Uterus (tissue), 4 donors: ENCODE results near the gene IL6ST. TPM values are rescaled to one million over a fixed set of nuclear protein-coding genes. Genes with fewer than 3 reads are reported as not detected.

Experiments
- DNase-seq, 2 donors: peaks; one replicate each; pipeline ENCODE4 v3.0.0-alpha.2; 2019 to 2020
- H3K27ac ChIP-seq, 2 donors: fragments of 200-600 bp; sonication (generic); 1 replicate in 1 of 2; 2 replicates in 1 of 2; pipeline ENCODE4 v1.5.1; 2016 to 2018
- H3K27me3 ChIP-seq, 2 donors: fragments of 200-600 bp; sonication (generic); one replicate each; pipeline ENCODE4 v1.5.1; 2018 to 2019; ENCODE audit warnings: control low read depth in 1 of 2
- H3K36me3 ChIP-seq, 2 donors: fragments of 200-600 bp; sonication (generic); one replicate each; pipeline ENCODE4 v1.5.1; 2019; ENCODE audit warnings: control low read depth in 1 of 2
- H3K4me1 ChIP-seq, 2 donors: fragments of 200-600 bp; sonication (generic); one replicate each; pipeline ENCODE4 v1.5.1; 2018 to 2019; ENCODE audit warnings: control low read depth in 1 of 2
- H3K4me3 ChIP-seq, 2 donors: fragments of 200-600 bp; sonication (generic); 1 replicate in 1 of 2; 2 replicates in 1 of 2; pipeline ENCODE4 v1.5.1; 2018 to 2019; ENCODE audit warnings: mild to moderate bottlenecking in 1 of 2
- H3K9me3 ChIP-seq, 2 donors: fragments of 200-600 bp; sonication (generic); one replicate each; pipeline ENCODE4 v1.5.1; 2019; ENCODE audit warnings: control low read depth in 1 of 2
- POLR2A ChIP-seq, 2 donors: fragments of 450-650 bp; IDR thresholded peaks; one replicate each; pipeline ENCODE4 v1.6.1; 2016; ENCODE audit warnings: antibody characterized with exemption in 2 of 2, mild to moderate bottlenecking in 1 of 2, moderate library complexity in 1 of 2
- intact Hi-C: fragments of 100-400 bp; cut with DNase I; formaldehyde crosslinking; loops from one replicate; pipeline ENCODE4 v1.15.1; 2023; ENCODE audit warnings: low total_unique reads
- total RNA-seq, 4 donors: library from RNA; depleted of rRNA in 3 of 4; stranded (reverse); fragments of >200 nt in 3 of 4; gene quantifications; one replicate each; pipeline versions ENCODE4 v1.1.0 to v1.2.4, GENCODE V29; 2014 to 2023
- TF ChIP-seq, protein P1 (sequence below), 4 experiments: fragments of 200-600 bp in 2 of 4; fragments of 450-650 bp in 2 of 4; sonication (generic) in 2 of 4; IDR thresholded peaks; one replicate each; pipeline ENCODE4 v1.5.1; 2016 to 2019; ENCODE audit warnings: antibody characterized with exemption in 4 of 4, mild to moderate bottlenecking in 2 of 4, moderate library complexity in 1 of 4
- donor health status: DM: yes; HTN: yes; CAD: no.

IL6ST gene
- total RNA-seq, 4 donors from 2014 or later: 147 to 414 (median 364) TPM

DNA sequence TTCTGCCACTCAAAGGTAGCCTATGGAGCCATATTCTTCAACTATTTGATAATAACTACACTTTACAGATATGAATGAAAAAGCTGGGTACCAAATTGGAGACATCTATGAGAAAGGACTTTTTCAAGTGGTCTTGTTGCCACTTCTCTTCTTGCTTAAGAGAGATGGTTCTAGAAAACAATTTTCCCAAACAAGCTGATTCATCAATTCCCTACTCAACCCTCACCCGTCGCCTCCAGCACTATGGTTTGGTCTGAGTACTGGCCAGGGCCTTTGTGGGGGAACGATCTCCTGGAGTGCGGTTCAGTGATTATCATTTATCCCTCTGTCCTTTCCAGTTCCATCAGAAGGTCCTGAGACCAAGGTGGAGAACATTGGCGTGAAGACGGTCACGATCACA lies 86.8 kb downstream of the IL6ST start:
- intact Hi-C loops: no loop called here
- Histone ChIP-seq H3K9me3 (no peaks in the 10 kb centered on the region), H3K27me3 (no peaks in the 10 kb centered on the region), H3K27ac (no peak overlapping the region), H3K36me3 (no peaks in the 10 kb centered on the region), H3K4me3 (no peak overlapping the region), H3K4me1 (no peaks in the 10 kb centered on the region)
- no peak for TF ChIP-seq POLR2A (IDR thresholded peaks at IDR 0.05)
- TF ChIP-seq, protein P1, sequence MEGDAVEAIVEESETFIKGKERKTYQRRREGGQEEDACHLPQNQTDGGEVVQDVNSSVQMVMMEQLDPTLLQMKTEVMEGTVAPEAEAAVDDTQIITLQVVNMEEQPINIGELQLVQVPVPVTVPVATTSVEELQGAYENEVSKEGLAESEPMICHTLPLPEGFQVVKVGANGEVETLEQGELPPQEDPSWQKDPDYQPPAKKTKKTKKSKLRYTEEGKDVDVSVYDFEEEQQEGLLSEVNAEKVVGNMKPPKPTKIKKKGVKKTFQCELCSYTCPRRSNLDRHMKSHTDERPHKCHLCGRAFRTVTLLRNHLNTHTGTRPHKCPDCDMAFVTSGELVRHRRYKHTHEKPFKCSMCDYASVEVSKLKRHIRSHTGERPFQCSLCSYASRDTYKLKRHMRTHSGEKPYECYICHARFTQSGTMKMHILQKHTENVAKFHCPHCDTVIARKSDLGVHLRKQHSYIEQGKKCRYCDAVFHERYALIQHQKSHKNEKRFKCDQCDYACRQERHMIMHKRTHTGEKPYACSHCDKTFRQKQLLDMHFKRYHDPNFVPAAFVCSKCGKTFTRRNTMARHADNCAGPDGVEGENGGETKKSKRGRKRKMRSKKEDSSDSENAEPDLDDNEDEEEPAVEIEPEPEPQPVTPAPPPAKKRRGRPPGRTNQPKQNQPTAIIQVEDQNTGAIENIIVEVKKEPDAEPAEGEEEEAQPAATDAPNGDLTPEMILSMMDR (IDR thresholded peaks at IDR 0.05): no peak
- DNase-seq: no peak

DNA sequence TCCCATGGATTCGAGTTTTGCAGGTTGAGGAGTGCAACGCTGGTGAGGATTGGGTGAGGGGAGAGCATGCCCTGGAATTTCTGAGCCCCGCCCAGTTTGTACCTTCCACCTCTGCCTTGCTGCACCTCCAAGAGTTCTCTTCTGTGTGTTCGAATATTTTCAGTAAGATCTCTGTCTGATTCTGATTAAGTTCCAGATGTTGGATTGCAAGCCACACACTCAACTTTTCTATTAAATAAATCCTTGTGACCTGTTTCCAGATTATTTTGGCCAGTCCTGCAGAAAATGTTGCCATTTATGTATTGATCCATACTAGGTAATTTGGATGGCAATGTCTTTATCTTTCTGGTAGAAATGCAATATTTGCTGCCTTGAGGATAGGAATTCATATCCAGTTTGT lies 89.5 kb downstream of the IL6ST start:
- TF ChIP-seq POLR2A (IDR thresholded peaks at IDR 0.05): no peak
- TF ChIP-seq, protein P1 (IDR thresholded peaks at IDR 0.05): no peak
- no peaks in the 10 kb centered on the region for H3K27me3 ChIP-seq
- intact Hi-C loops: no loop called here
- no peak for DNase-seq
- H3K36me3 ChIP-seq: no peaks in the 10 kb centered on the region
- no peak overlapping the region for H3K27ac ChIP-seq
- no peak overlapping the region for H3K4me3 ChIP-seq
- no peaks in the 10 kb centered on the region for H3K9me3 ChIP-seq
- no peaks in the 10 kb centered on the region for H3K4me1 ChIP-seq

DNA sequence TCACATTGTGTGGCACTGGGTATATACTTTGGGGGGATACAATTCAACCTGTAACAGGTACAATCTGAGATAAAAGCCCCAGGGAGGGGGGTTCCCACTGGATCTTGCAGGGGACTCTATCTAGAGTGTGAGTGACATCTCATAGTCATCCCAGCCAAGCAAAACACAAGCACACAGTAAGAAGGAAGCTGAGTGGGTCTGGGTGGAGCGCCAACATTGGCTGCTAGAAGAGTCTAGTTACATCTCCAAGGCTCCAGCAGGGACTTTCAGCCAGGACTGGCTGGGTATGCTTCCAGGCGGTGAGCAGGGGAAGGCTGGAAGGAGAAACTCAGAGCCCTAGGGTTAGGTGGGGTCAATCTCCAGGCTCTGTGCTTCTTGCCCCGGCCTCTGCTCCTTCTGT lies 90.6 kb downstream of the IL6ST start:
- no peaks in the 10 kb centered on the region for H3K36me3 ChIP-seq
- intact Hi-C loops: no loop called here
- H3K9me3 ChIP-seq: no peaks in the 10 kb centered on the region
- H3K27me3 ChIP-seq: no peaks in the 10 kb centered on the region
- no peaks in the 10 kb centered on the region for H3K4me1 ChIP-seq
- TF ChIP-seq, protein P1 (IDR thresholded peaks at IDR 0.05): no peak
- no peak for TF ChIP-seq POLR2A (IDR thresholded peaks at IDR 0.05)
- DNase-seq: no peak
- H3K27ac ChIP-seq: no peak overlapping the region
- H3K4me3 ChIP-seq: no peak overlapping the region

DNA sequence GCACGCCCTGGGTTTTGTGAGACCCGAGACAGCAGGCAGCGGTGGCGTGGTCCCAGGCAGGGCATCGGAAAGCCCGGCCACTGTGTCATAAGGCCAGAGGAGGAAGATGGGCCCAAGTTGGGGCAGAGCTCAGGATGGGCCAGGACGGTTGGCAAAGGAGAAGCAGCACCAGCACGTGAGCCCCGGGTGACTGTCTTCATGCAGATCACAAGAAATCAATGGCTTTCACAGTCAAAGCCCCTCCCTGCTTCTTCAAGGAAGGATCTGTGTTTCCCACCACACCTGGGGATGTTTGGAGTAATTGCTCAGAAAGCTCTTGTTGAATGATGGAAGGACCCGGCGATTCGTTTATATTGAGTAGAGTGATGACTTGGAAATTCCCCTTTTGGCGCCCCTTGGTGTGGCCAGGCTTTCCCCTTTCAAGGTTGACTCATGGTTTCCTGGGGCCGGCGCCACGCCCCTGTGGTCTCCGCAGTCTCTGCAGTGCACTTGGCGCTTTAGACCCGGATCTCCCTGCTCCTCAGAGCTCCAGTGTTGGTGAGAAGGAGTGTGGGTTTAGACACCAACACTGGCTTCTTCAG lies 91.6 kb downstream of the IL6ST start:
- Histone ChIP-seq H3K36me3 (no peaks in the 10 kb centered on the region), H3K4me1 (no peaks in the 10 kb centered on the region), H3K27me3 (no peaks in the 10 kb centered on the region), H3K4me3 (no peak overlapping the region), H3K9me3 (no peaks in the 10 kb centered on the region), H3K27ac (no peak overlapping the region)
- intact Hi-C loops: no loop called here
- TF ChIP-seq POLR2A (IDR thresholded peaks at IDR 0.05): no peak
- TF ChIP-seq, protein P1 (IDR thresholded peaks at IDR 0.05): no peak
- DNase-seq: no peak

DNA sequence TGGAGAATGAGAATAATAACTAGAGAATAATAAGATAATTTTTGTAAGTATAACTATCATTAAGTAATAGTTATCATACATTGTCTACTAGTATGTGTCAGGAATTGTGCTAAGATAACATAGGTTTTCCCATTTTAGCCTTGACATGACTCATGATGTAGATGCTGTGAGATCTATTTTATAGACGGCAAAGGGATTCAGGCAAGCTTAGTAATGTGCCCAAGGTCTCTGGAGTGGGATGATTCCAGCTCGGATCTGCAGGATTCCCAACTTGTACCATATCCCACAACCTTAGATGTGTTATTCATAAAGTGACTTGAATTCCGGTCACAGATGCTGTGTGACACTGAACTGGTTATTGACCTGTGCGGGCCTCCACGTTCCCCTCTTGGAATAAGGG lies 92.1 kb downstream of the IL6ST start:
- Histone ChIP-seq H3K9me3 (no peaks in the 10 kb centered on the region), H3K4me1 (no peaks in the 10 kb centered on the region), H3K27me3 (no peaks in the 10 kb centered on the region), H3K27ac (no peak overlapping the region), H3K36me3 (no peaks in the 10 kb centered on the region), H3K4me3 (no peak overlapping the region)
- intact Hi-C loops: no loop called here
- no peak for TF ChIP-seq POLR2A (IDR thresholded peaks at IDR 0.05)
- TF ChIP-seq, protein P1 (IDR thresholded peaks at IDR 0.05): no peak
- no peak for DNase-seq
